Pons (tissue), 1 donor: ENCODE measurements around the gene MANEA.

Experiments
- DNase-seq: peaks from one replicate; pipeline ENCODE4 v3.0.0-alpha.2; 2016; ENCODE audit warnings: low spot score

Gene MANEA

GRCh38 chr6:95589067-95589466 is 11.7 kb downstream of the MANEA start:
- no peak for DNase-seq

GRCh38 chr6:95589826-95590570 is 12.7 kb downstream of the MANEA start:
- no peak for DNase-seq

GRCh38 chr6:95593025-95593424 is 15.7 kb downstream of the MANEA start:
- DNase-seq = peak; percentile 63

- DNase-seq = no peak
These were observed 18.7 kb downstream of the MANEA start for GRCh38 chr6:95596021-95596420.

- DNase-seq = peak; percentile 19
These were observed 22.4 kb downstream of the MANEA start for GRCh38 chr6:95599706-95600105.

- DNase-seq = no peak
These were observed 23.8 kb downstream of the MANEA start for GRCh38 chr6:95601133-95601532.

GRCh38 chr6:95614094-95614493 is 36.8 kb downstream of the MANEA start:
- DNase-seq = no peak

GRCh38 chr6:95629551-95629950 is 52.2 kb downstream of the MANEA start:
- DNase-seq = no peak

GRCh38 chr6:95636552-95637431 is 59.5 kb downstream of the MANEA start:
- no peak for DNase-seq

- DNase-seq = no peak
These were observed 71.3 kb downstream of the MANEA start for GRCh38 chr6:95648636-95649035.

- DNase-seq = no peak
These were observed 72.1 kb downstream of the MANEA start for GRCh38 chr6:95649451-95649850.

GRCh38 chr6:95654176-95654575 is 76.8 kb downstream of the MANEA start:
- no peak for DNase-seq

- no peak for DNase-seq
These were observed 81.6 kb downstream of the MANEA start for GRCh38 chr6:95658886-95659285.
